Measurements from ENCODE around the gene DEPDC5. TPM values are rescaled to one million over a fixed set of nuclear protein-coding genes. Genes with fewer than 3 reads are reported as not detected.

Gene DEPDC5
- total RNA-seq, 3 donors from 2014 or later (not counting 1 experiment from before 2014, with no cell fraction given), result 56.7 to 67.9 (median 62.6) TPM

- ATAC-seq (no peak), DNase-seq (no peak)
- Histone ChIP-seq H3K4me3 (ENCODE audit: low read length) (no peak overlapping the region), H3K4me1 (ENCODE audit: control insufficient read depth, insufficient read depth, low read length) (no peaks in the 10 kb centered on the region), H3K27ac (ENCODE audit: low read length) (no peak overlapping the region), H3K27me3 (ENCODE audit: control insufficient read depth, insufficient read depth, low read length) (no peaks in the 10 kb centered on the region), H3K36me3 (ENCODE audit: control insufficient read depth, insufficient read depth, low read length) (peaks cover 42% of the 10 kb centered on the region), H3K9me3 (ENCODE audit: control insufficient read depth, insufficient read depth, low read length) (no peaks in the 10 kb centered on the region)
- Mint-ChIP-seq H3K4me1 (peaks cover 0 to 5% of the 10 kb centered on the region in 2 donors), H3K27me3 (ENCODE audit: low read depth in 2 of 2) (no peaks in the 10 kb centered on the region), H3K4me3 (no peak overlapping the region), H3K9me3 (no peaks in the 10 kb centered on the region), H3K36me3 (peaks cover 6% of the 10 kb centered on the region), H3K27ac (no peak overlapping the region)
- no peak for TF ChIP-seq CTCF (IDR thresholded peaks at IDR 0.05)
- 95% methylated on average over 2 of the region's 2 CpGs for WGBS (ENCODE audit: insufficient coverage)
- intact Hi-C loops (cut with micrococcal nuclease), result no loop called here
Observed at GRCh38 chr22:31898926-31899325, 145.1 kb downstream of the DEPDC5 start.

DNA sequence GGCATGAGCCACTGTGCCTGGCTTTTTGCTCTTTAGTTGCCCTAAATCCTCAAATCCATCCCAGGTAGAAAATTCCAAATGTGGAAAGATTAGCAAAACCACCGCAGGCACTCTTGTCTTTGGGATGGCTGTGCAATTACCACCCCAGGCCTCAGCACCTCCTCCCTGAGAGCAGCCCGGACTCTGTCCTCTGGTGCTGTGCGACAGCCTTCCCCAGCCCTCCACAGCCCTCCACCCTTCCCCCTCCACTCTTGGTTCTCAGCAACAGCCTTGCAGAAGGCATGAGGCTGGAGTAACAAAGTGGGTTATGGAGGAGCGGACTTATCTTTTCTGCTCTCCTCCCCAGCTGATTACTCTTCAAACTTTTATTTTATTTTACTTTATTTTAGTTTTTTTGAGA lies 145.8 kb downstream of the DEPDC5 start:
- Mint-ChIP-seq H3K27ac (no peak overlapping the region), H3K9me3 (no peaks in the 10 kb centered on the region), H3K27me3 (ENCODE audit: low read depth in 2 of 2) (no peaks in the 10 kb centered on the region), H3K4me1 (peaks cover 0 to 9% of the 10 kb centered on the region in 2 donors), H3K4me3 (no peak overlapping the region), H3K36me3 (peaks cover 6% of the 10 kb centered on the region)
- ATAC-seq (no peak), DNase-seq (no peak)
- intact Hi-C loops (cut with micrococcal nuclease), result no loop called here
- Histone ChIP-seq H3K9me3 (ENCODE audit: control insufficient read depth, insufficient read depth, low read length) (no peaks in the 10 kb centered on the region), H3K36me3 (ENCODE audit: control insufficient read depth, insufficient read depth, low read length) (peaks cover 42% of the 10 kb centered on the region), H3K27me3 (ENCODE audit: control insufficient read depth, insufficient read depth, low read length) (no peaks in the 10 kb centered on the region), H3K27ac (ENCODE audit: low read length) (no peak overlapping the region), H3K4me3 (ENCODE audit: low read length) (no peak overlapping the region), H3K4me1 (ENCODE audit: control insufficient read depth, insufficient read depth, low read length) (no peaks in the 10 kb centered on the region)
- 95% methylated on average over 3 of the region's 4 CpGs for WGBS (ENCODE audit: insufficient coverage)
- TF ChIP-seq CTCF (IDR thresholded peaks at IDR 0.05), result no peak

DNA sequence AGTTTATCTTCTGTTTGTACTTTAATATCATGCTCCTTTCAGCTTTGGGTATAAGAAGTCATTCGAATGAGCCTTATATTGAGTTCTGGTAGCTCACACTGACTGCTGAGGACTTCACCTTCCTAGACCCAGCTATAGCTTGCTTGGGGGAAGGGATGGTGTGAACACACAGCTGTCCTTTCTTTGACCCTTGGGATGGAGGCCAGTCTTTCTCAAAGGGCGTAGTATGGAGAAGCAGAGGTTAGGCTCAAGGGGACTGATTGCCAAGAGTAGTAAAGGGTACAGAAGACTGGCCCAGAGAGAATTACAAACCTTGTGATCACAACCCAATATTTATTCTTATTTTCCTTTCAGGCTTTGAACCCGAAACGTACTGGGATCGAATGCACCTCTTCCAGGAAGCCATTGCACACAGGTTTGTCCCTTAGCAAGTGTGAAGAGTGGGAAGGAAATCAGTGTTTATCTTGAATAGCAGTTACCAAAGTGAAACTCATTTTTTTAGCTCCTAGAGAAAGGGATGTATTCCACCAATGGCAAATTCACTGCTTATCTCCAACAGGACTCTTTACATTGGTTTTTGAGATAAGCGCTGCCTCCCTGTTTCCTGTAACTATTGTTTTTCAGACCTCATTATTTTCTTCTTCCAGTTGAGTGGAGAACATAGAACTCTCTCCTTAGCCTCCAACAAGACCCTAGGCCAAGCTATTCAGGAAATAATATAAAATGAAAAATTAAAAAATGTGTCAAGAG lies 147.7 kb downstream of the DEPDC5 start:
- H3K4me3 ChIP-seq (ENCODE audit: low read length), result no peak overlapping the region
- no peaks in the 10 kb centered on the region for H3K36me3 Mint-ChIP-seq
- 88% methylated on average over 5 of the region's 6 CpGs for WGBS (ENCODE audit: insufficient coverage)
- peaks cover 0 to 9% of the 10 kb centered on the region in 2 donors for H3K4me1 Mint-ChIP-seq
- no peak overlapping the region for H3K27ac ChIP-seq (ENCODE audit: low read length)
- H3K27me3 ChIP-seq (ENCODE audit: control insufficient read depth, insufficient read depth, low read length), result no peaks in the 10 kb centered on the region
- H3K9me3 Mint-ChIP-seq, result no peaks in the 10 kb centered on the region
- TF ChIP-seq CTCF (IDR thresholded peaks at IDR 0.05), result no peak
- no peak for ATAC-seq
- H3K36me3 ChIP-seq (ENCODE audit: control insufficient read depth, insufficient read depth, low read length), result peaks cover 36% of the 10 kb centered on the region
- H3K4me1 ChIP-seq (ENCODE audit: control insufficient read depth, insufficient read depth, low read length), result no peaks in the 10 kb centered on the region
- intact Hi-C loops (cut with micrococcal nuclease), result no loop called here
- H3K9me3 ChIP-seq (ENCODE audit: control insufficient read depth, insufficient read depth, low read length), result no peaks in the 10 kb centered on the region
- H3K27ac Mint-ChIP-seq, result no peak overlapping the region
- no peaks in the 10 kb centered on the region for H3K27me3 Mint-ChIP-seq (ENCODE audit: low read depth in 2 of 2)
- no peak overlapping the region for H3K4me3 Mint-ChIP-seq
- no peak for DNase-seq

DNA sequence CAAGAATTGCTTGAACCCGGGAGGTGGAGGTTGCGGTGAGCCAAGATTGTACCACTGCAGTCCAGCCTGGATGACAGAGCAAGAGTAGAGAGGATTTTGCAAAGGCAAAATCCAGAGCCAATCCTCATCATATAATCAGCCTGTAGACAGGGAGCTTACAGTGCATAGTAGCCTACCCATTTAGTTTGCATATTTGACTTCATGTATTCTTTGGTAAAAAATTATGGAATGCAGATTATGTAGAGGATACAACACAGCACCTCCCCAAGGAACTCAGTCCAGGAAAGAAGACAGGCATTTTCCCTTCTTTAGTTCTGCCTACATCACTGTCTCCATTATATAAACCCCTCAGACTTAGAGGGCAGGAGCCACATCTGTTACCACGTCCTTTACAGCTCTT lies 150.8 kb downstream of the DEPDC5 start:
- H3K27ac ChIP-seq (ENCODE audit: low read length), result no peak overlapping the region
- Mint-ChIP-seq H3K36me3 (no peaks in the 10 kb centered on the region), H3K27ac (no peak overlapping the region), H3K9me3 (no peaks in the 10 kb centered on the region), H3K4me1 (peaks cover 0 to 9% of the 10 kb centered on the region in 2 donors), H3K27me3 (ENCODE audit: low read depth in 2 of 2) (no peaks in the 10 kb centered on the region), H3K4me3 (no peak overlapping the region)
- H3K4me1 ChIP-seq (ENCODE audit: control insufficient read depth, insufficient read depth, low read length), result no peaks in the 10 kb centered on the region
- DNase-seq (no peak), ATAC-seq (no peak)
- H3K27me3 ChIP-seq (ENCODE audit: control insufficient read depth, insufficient read depth, low read length), result no peaks in the 10 kb centered on the region
- intact Hi-C loops (cut with micrococcal nuclease), result no loop called here
- 98% methylated on average over 3 of the region's 3 CpGs for WGBS (ENCODE audit: insufficient coverage)
- peaks cover 24% of the 10 kb centered on the region for H3K36me3 ChIP-seq (ENCODE audit: control insufficient read depth, insufficient read depth, low read length)
- no peaks in the 10 kb centered on the region for H3K9me3 ChIP-seq (ENCODE audit: control insufficient read depth, insufficient read depth, low read length)
- no peak overlapping the region for H3K4me3 ChIP-seq (ENCODE audit: low read length)
- no peak for TF ChIP-seq CTCF (IDR thresholded peaks at IDR 0.05)
